H1 (cell line): Measurements from ENCODE around the gene HELZ2. TPM values are rescaled to one million over a fixed set of nuclear protein-coding genes. Genes with fewer than 3 reads are reported as not detected.

Experiments
- CTCF ChIA-PET: fragments of 300-600 bp; sonication (Branson Sonifier 250); formaldehyde crosslinking; loops from one replicate; lab custom pipeline; 2021; ENCODE audit not compliant: partially characterized antibody; lab: Charles Lee
- POLR2A ChIA-PET: fragments of 300-600 bp; sonication (Branson Sonifier 250); formaldehyde crosslinking; loops from one replicate; lab custom pipeline; 2021; ENCODE audit warnings: inconsistent platforms; ENCODE audit not compliant: partially characterized antibody; lab: Charles Lee
- DNase-seq, 2 experiments: peaks; one replicate each; pipeline versions ENCODE4 v3.0.0 to v3.0.0-alpha.2; 2010 to 2022; ENCODE audit warnings: low spot score in 2 of 2, low read depth in 1 of 2, mixed read lengths in 1 of 2
- FAIRE-seq: peaks from 2 replicates; lab custom pipeline; 2011; peaks lifted over from hg19 to GRCh38; lab: Jason Lieb, UNC
- H2AFZ ChIP-seq: 2 replicates; pipeline ENCODE4 v1.8.1; 2012; ENCODE audit warnings: low read length, inconsistent platforms
- H2AK5ac ChIP-seq: 2 replicates; pipeline ENCODE4 v1.6.1; 2013; ENCODE audit warnings: low read depth, low read length
- H2BK120ac ChIP-seq: replicated peaks from 2 replicates; pipeline ENCODE3; 2013; ENCODE audit warnings: low read depth, low read length, inconsistent platforms
- H2BK12ac ChIP-seq: 2 replicates; pipeline ENCODE4 v1.6.1; 2013; ENCODE audit warnings: low read depth, low read length
- H2BK15ac ChIP-seq: 2 replicates; pipeline ENCODE4 v1.6.1; 2013; ENCODE audit warnings: low read length
- H2BK20ac ChIP-seq: 2 replicates; pipeline ENCODE4 v1.6.1; 2013; ENCODE audit warnings: low read length
- H2BK5ac ChIP-seq: 2 replicates; pipeline ENCODE4 v1.6.1; 2013; ENCODE audit warnings: low read depth, low read length
- H3K14ac ChIP-seq: 2 replicates; pipeline ENCODE4 v1.6.1; 2013; ENCODE audit warnings: inconsistent platforms; ENCODE audit not compliant: insufficient read length
- H3K18ac ChIP-seq: 2 replicates; pipeline ENCODE4 v1.6.1; 2013; ENCODE audit warnings: low read length; ENCODE audit errors: extremely low read depth
- H3K23ac ChIP-seq: 2 replicates; pipeline ENCODE4 v1.6.1; 2013; ENCODE audit warnings: inconsistent platforms; ENCODE audit not compliant: insufficient read length
- H3K23me2 ChIP-seq: 2 replicates; pipeline ENCODE4 v1.6.1; 2013; ENCODE audit warnings: low read depth, low read length
- H3K27ac ChIP-seq: 2 replicates; pipeline ENCODE4 v1.6.1; 2011; ENCODE audit warnings: low read depth, low read length, inconsistent platforms
- H3K27me3 ChIP-seq, 4 experiments: replicated peaks in 1 of 4; 1 replicate in 1 of 4; 2 replicates in 3 of 4; pipeline versions ENCODE4 v1.6.1 to v1.8.1; 2011 to 2013; ENCODE audit warnings: low read length in 3 of 4, mild to moderate bottlenecking in 3 of 4, inconsistent platforms in 2 of 4, mixed read lengths in 2 of 4, moderate library complexity in 1 of 4; ENCODE audit not compliant: control insufficient read depth in 3 of 4, insufficient read depth in 3 of 4; ENCODE audit errors: extremely low read depth in 1 of 4
- H3K36me3 ChIP-seq, 4 experiments: 2 replicates each; pipeline versions ENCODE4 v1.6.1 to v1.8.1; 2011 to 2013; ENCODE audit warnings: mild to moderate bottlenecking in 4 of 4, low read length in 3 of 4, moderate library complexity in 2 of 4, control low read depth in 1 of 4, inconsistent platforms in 1 of 4; ENCODE audit not compliant: insufficient read depth in 4 of 4, control insufficient read depth in 2 of 4
- H3K4ac ChIP-seq: replicated peaks from 2 replicates; pipeline ENCODE3; 2013; ENCODE audit warnings: low read length, low read depth, mixed read lengths, inconsistent platforms; ENCODE audit not compliant: insufficient read length
- H3K4me1 ChIP-seq, 4 experiments: replicated peaks in 1 of 4; 1 replicate in 1 of 4; 2 replicates in 3 of 4; pipeline versions ENCODE4 v1.6.1 to v1.8.1; 2011 to 2013; ENCODE audit warnings: low read length in 3 of 4, inconsistent platforms in 2 of 4, mixed read lengths in 1 of 4; ENCODE audit not compliant: insufficient read depth in 4 of 4, control insufficient read depth in 3 of 4
- H3K4me2 ChIP-seq, 2 experiments: 2 replicates each; pipeline versions ENCODE4 v1.6.1 to v1.8.1; 2011 to 2013; ENCODE audit warnings: low read depth in 2 of 2, low read length in 2 of 2, control low read depth in 1 of 2, inconsistent platforms in 1 of 2, mild to moderate bottlenecking in 1 of 2; ENCODE audit not compliant: insufficient read depth in 1 of 2
- H3K4me3 ChIP-seq, 4 experiments: fragments of 200-600, 300-600 bp in 1 of 4; sonication (generic), shearing (Covaris generic), sonication (Bioruptor Twin) in 1 of 4; 2 replicates each; pipeline versions ENCODE4 v1.5.1 to v1.8.1; 2011 to 2016; ENCODE audit warnings: low read length in 4 of 4, low read depth in 3 of 4, control low read depth in 2 of 4, inconsistent platforms in 2 of 4, mild to moderate bottlenecking in 2 of 4, mixed read lengths in 1 of 4, moderate library complexity in 1 of 4; ENCODE audit not compliant: insufficient read depth in 2 of 4; ENCODE audit errors: extremely low read depth in 1 of 4
- H3K56ac ChIP-seq: replicated peaks from 2 replicates; pipeline ENCODE3; 2013; ENCODE audit warnings: low read depth, mild to moderate bottlenecking, mixed read lengths, low read length, inconsistent platforms; ENCODE audit not compliant: insufficient read length
- H3K79me1 ChIP-seq: 2 replicates; pipeline ENCODE4 v1.6.1; 2013; ENCODE audit warnings: low read depth, low read length, control low read depth
- H3K79me2 ChIP-seq, 2 experiments: 2 replicates each; pipeline versions ENCODE4 v1.6.1 to v1.8.1; 2012 to 2013; ENCODE audit warnings: low read length in 2 of 2, mild to moderate bottlenecking in 2 of 2, inconsistent platforms in 1 of 2; ENCODE audit not compliant: insufficient read depth in 2 of 2, control insufficient read depth in 1 of 2
- H3K9ac ChIP-seq, 4 experiments: replicated peaks in 1 of 4; 1 replicate in 1 of 4; 2 replicates in 3 of 4; pipeline versions ENCODE4 v1.6.1 to v1.8.1; 2011 to 2013; ENCODE audit warnings: low read depth in 3 of 4, low read length in 3 of 4, control low read depth in 2 of 4, mild to moderate bottlenecking in 2 of 4, moderate library complexity in 2 of 4, inconsistent platforms in 1 of 4; ENCODE audit errors: extremely low read depth in 1 of 4
- H3K9me3 ChIP-seq, 2 experiments: 2 replicates each; pipeline versions ENCODE4 v1.6.1 to v1.8.1; 2012 to 2013; ENCODE audit warnings: mild to moderate bottlenecking in 2 of 2, moderate library complexity in 2 of 2, control low read depth in 1 of 2, inconsistent platforms in 1 of 2, low read depth in 1 of 2, low read length in 1 of 2, mixed read lengths in 1 of 2; ENCODE audit not compliant: insufficient read depth in 2 of 2
- H4K20me1 ChIP-seq, 2 experiments: replicated peaks in 1 of 2; 2 replicates each; pipeline versions ENCODE3 to v1.8.1; 2011 to 2013; ENCODE audit warnings: inconsistent platforms in 2 of 2, low read length in 2 of 2, mild to moderate bottlenecking in 1 of 2; ENCODE audit not compliant: insufficient read depth in 2 of 2, control insufficient read depth in 1 of 2
- H4K5ac ChIP-seq: 2 replicates; pipeline ENCODE4 v1.6.1; 2013; ENCODE audit warnings: low read length, low read depth, mixed read lengths, inconsistent platforms; ENCODE audit not compliant: insufficient read length
- H4K8ac ChIP-seq: 2 replicates; pipeline ENCODE4 v1.8.0; 2013; ENCODE audit warnings: mild to moderate bottlenecking, moderate library complexity, low read length, inconsistent platforms; ENCODE audit not compliant: insufficient read depth; ENCODE audit errors: extremely low read depth
- H4K91ac ChIP-seq: replicated peaks from 2 replicates; pipeline ENCODE3; 2013; ENCODE audit warnings: low read length, mixed read lengths, inconsistent platforms; ENCODE audit not compliant: insufficient read length
- BCL11A ChIP-seq, 2 experiments: IDR thresholded peaks; one replicate each; pipeline ENCODE4 v1.6.1; 2011; ENCODE audit warnings: low read depth in 2 of 2, low read length in 2 of 2, mild to moderate bottlenecking in 2 of 2
- CBX8 ChIP-seq: fragments of 300-800, 300-1000 bp; sonication (generic); IDR thresholded peaks from 2 replicates; pipeline ENCODE4 v1.7.1; 2016; ENCODE audit warnings: low read depth, low read length, borderline replicate concordance
- CHD2 ChIP-seq: IDR thresholded peaks from 2 replicates; pipeline ENCODE4 v1.6.1; 2012; ENCODE audit warnings: low read length, improper control_type of control experiment
- EGR1 ChIP-seq: IDR thresholded peaks from 2 replicates; pipeline ENCODE4 v1.6.1; 2011; ENCODE audit warnings: low read depth, low read length, borderline replicate concordance
- FOSL1 ChIP-seq: IDR thresholded peaks from 2 replicates; pipeline ENCODE4 v1.6.1; 2011; ENCODE audit warnings: mild to moderate bottlenecking, low read depth, low read length, moderate library complexity; ENCODE audit not compliant: insufficient read depth
- GABPA ChIP-seq: IDR thresholded peaks from 2 replicates; pipeline ENCODE4 v1.6.1; 2011; ENCODE audit warnings: mild to moderate bottlenecking, low read length, moderate library complexity, borderline replicate concordance; ENCODE audit not compliant: insufficient read depth
- JUND ChIP-seq: IDR thresholded peaks from 2 replicates; pipeline ENCODE4 v1.6.1; 2011; ENCODE audit warnings: mild to moderate bottlenecking, improper control_type of control experiment, low read length
- KDM1A ChIP-seq: fragments of 200-600, 300-600 bp; sonication (generic); IDR thresholded peaks from 2 replicates; pipeline ENCODE4 v1.7.1; 2016; ENCODE audit warnings: mild to moderate bottlenecking, low read length, borderline replicate concordance
- KDM5A ChIP-seq: fragments of 200-600 bp; IDR thresholded peaks from 2 replicates; pipeline ENCODE4 v1.7.1; 2012; ENCODE audit warnings: mild to moderate bottlenecking, low read length, inconsistent platforms, mixed read lengths
- PHF8 ChIP-seq: fragments of 200-600 bp; sonication (generic); conservative IDR thresholded peaks from 2 replicates; pipeline ENCODE4 v1.7.1; 2012; ENCODE audit warnings: low read depth, mild to moderate bottlenecking, inconsistent platforms, low read length, moderate library complexity
- SIX5 ChIP-seq: IDR thresholded peaks from 2 replicates; pipeline ENCODE4 v1.6.1; 2011; ENCODE audit warnings: mild to moderate bottlenecking, low read depth, low read length
- TAF1 ChIP-seq: IDR thresholded peaks from 2 replicates; pipeline ENCODE4 v1.6.1; 2011; ENCODE audit warnings: mild to moderate bottlenecking, low read depth, low read length
- TAF7 ChIP-seq: optimal IDR thresholded peaks from 2 replicates; pipeline ENCODE3; 2011; ENCODE audit warnings: low read depth, mild to moderate bottlenecking, inconsistent platforms, low read length, moderate library complexity, borderline replicate concordance
- WGBS, 2 experiments: shearing (Covaris generic) in 1 of 2; methylation state at CpG; one replicate each; pipeline versions ENCODE4 v1.1.6 to v1.1.7; 2013 to 2015; ENCODE audit warnings: low lambda C conversion rate in 2 of 2, mixed read lengths in 2 of 2, inconsistent platforms in 1 of 2, low coverage in 1 of 2, missing lambda C conversion rate in 1 of 2; ENCODE audit not compliant: insufficient replicate concordance in 2 of 2, insufficient coverage in 1 of 2, insufficient read length in 1 of 2; ENCODE audit errors: extremely low coverage in 1 of 2, missing lambda C conversion rate in 1 of 2; 5-methylcytosine and 5-hydroxymethylcytosine counted together
- polyA plus RNA-seq, 7 experiments: library from polyadenylated mRNA; depleted of rRNA in 3 of 7; stranded (reverse) in 5 of 7; unstranded in 2 of 7; fragments of >200 nt in 5 of 7; fragments of 200-250 nt in 2 of 7; gene quantifications; 1 replicate in 5 of 7; 2 replicates in 1 of 7; 4 replicates in 1 of 7; pipeline versions ENCODE4 v1.2.1 to v1.2.3, GENCODE V29; 2011 to 2013; ENCODE audit warnings: missing spikeins in 2 of 7, mixed read lengths in 2 of 7
- total RNA-seq: library from RNA; stranded (reverse); fragmentation: NEBNext Ultra II Directional; extraction: Animal tissue kit (Norgen Biotek cat#: 25700); gene quantifications from 2 replicates; pipeline ENCODE4 v1.2.1, GENCODE V29; 2021

The HELZ2 gene
- total and polyA plus RNA-seq, 2 of the 8 experiments (the other 6 are each of a cell fraction or from before 2014, with no cell fraction given) = 7.9 to 17.5 TPM

DNA sequence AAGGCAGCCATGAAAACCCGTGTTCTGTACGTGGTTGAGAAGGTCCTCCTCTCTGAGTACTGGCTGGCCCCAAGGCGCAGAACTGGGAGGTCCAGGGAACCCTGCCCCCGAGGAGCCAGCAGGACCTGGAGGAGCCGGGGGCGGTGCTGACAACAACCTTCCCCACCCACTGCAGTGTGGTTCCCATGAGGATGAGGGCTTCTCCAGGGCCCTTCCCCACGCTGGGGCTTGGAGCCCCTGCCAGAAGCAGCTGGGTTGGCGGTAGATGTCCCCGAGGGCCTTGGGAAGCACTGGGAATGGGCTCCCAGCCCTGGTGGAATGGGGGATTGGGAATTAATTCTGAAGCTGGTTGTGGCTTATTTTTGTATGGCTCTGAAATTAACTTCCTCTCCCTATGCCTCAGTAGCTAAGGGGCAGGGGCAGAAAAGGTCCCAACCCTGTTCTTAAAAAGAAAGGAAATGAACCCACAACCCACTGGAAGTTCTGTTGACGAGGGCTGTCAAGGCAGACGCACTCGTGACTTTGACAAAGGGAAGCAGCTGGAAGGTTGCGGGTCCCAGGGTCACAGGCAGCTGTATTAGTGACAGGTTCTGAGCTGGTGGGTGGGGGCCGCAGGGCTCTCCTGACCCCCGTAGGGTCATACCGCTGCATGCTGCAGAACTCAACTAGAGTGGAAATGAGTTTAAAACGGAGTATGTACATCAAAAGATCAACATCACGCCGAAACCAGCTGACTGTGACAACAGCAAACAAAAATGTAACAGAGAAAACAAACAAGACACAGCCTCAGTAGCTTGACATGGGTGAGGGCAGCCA is 13.9 kb upstream of the HELZ2 start:
- Histone ChIP-seq H3K79me2 (no peaks in the 10 kb centered on the region), H4K20me1 (peaks cover 0 to 12% of the 10 kb centered on the region in 2 experiments), H2AK5ac (no peak overlapping the region), H3K36me3 (peaks cover 0 to 16% (median 11%) of the 10 kb centered on the region in 4 experiments; a peak in 7 of 8 replicates), H4K5ac (no peak overlapping the region), H2BK20ac (no peak overlapping the region), H3K9ac (no peak overlapping the region; a peak in 1 of 7 replicates), H3K14ac (no peak overlapping the region), H2AFZ (no peak overlapping the region), H3K27ac (no peak overlapping the region), H2BK120ac (no peak overlapping the region), H3K4me3 (no peak overlapping the region), H3K23me2 (no peaks in the 10 kb centered on the region), H2BK12ac (no peak overlapping the region), H2BK5ac (no peak overlapping the region), H3K23ac (no peak overlapping the region), H3K9me3 (no peaks in the 10 kb centered on the region), H3K4me1 (no peaks in the 10 kb centered on the region), H2BK15ac (no peak overlapping the region), H4K8ac (no peak overlapping the region), H3K79me1 (no peaks in the 10 kb centered on the region), H4K91ac (no peak overlapping the region), H3K27me3 (no peaks in the 10 kb centered on the region), H3K56ac (no peak overlapping the region), H3K18ac (no peak overlapping the region), H3K4me2 (no peak overlapping the region), H3K4ac (no peak overlapping the region)
- DNase-seq (no peak), FAIRE-seq (no peak)
- 87% methylated on average over 19 of the region's 19 CpGs; no CpG with 5 or more reads in 1 of the 2 experiments for WGBS, 2 experiments
- ChIA-PET POLR2A (interaction anchor here (0.7 to 1.3 kb wide), 3 partner anchors 16 to 369 kb away, joined by 3 to 5 read pairs (median 3); partner anchors contain the start of gene UCKL1), CTCF (interaction anchor here (1.3 to 1.7 kb wide), 3 partner anchors 11 to 50 kb away, joined by 3 to 8 read pairs (median 4); no protein-coding TSS in a partner anchor)
- TF ChIP-seq JUND (no peak), CHD2 (no peak), TAF1 (no peak), BCL11A (IDR thresholded peaks at IDR 0.05; ENCODE audit: low read depth in 2 of 2, low read length in 2 of 2) (no peak), KDM1A (no peak), FOSL1 (no peak), KDM5A (no peak), TAF7 (no peak), SIX5 (no peak), GABPA (no peak), CBX8 (no peak), PHF8 (no peak), EGR1 (no peak)
